Measurements from ENCODE around the gene MYO5A.

Gene MYO5A

DNA sequence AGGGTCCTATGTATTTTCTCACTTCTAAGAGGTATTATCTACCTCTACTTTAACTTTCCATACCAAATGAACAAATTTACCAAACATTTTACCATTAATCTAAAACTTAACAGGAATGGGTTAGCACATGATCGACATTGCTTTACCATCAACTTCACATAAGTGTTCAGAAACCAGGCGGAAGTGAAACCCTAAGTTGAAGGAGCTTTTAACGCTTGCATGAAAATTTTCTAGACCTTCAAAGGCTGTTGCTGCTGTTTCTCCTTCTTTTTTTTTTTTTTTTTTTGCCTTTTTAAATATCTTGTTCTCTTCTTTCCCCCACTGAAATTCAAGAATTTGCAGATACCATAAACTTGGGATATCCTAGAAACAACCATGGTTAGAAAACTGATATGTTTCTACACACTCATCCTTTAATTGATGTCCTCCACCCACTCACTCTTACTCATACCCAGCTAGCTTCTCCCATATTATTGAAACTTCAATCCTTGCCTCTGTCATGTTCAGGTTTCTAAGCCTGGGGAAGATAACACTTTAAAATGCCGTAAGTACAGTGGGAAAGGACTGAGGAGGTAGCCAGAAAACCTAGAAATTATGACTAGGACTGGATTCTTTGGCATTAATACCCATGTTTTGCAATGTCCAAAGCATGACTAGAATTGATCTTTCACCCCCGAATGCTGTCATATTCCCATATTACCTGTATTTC, 24.7 kb downstream of the MYO5A start:
- in situ Hi-C loops (cut with MboI; ENCODE audit: low sequenced_read_pairs, unreplicated experiment) = no loop called here
- TF ChIP-seq, protein P1, sequence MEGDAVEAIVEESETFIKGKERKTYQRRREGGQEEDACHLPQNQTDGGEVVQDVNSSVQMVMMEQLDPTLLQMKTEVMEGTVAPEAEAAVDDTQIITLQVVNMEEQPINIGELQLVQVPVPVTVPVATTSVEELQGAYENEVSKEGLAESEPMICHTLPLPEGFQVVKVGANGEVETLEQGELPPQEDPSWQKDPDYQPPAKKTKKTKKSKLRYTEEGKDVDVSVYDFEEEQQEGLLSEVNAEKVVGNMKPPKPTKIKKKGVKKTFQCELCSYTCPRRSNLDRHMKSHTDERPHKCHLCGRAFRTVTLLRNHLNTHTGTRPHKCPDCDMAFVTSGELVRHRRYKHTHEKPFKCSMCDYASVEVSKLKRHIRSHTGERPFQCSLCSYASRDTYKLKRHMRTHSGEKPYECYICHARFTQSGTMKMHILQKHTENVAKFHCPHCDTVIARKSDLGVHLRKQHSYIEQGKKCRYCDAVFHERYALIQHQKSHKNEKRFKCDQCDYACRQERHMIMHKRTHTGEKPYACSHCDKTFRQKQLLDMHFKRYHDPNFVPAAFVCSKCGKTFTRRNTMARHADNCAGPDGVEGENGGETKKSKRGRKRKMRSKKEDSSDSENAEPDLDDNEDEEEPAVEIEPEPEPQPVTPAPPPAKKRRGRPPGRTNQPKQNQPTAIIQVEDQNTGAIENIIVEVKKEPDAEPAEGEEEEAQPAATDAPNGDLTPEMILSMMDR (IDR thresholded peaks at IDR 0.05; ENCODE audit: borderline replicate concordance, control extremely low read depth, extremely low read depth, insufficient read depth, missing control alignments) = no peak
- peak; percentile 47 for DNase-seq (ENCODE audit: low spot score)

DNA sequence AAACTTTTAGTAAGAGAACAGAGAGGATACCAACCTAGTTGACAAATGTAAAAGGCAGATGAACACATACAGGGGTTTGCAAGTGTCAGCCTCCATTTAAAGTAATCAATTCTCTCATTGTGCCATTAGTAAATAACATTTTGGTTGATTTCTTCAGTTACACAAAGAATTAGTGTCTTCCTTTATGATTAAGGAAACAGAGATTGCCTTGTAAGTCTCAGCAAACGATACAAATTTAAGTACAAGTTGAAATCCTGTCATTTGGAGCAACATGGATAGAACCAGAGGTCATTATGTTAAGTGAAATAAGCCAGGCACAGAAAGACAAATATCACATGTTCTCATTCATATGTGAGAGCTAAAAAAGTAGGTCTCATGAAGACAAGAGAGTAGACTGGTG, 26.1 kb downstream of the MYO5A start:
- DNase-seq (ENCODE audit: low spot score) = no peak
- in situ Hi-C loops (cut with MboI; ENCODE audit: low sequenced_read_pairs, unreplicated experiment) = no loop called here
- TF ChIP-seq, protein P1 (IDR thresholded peaks at IDR 0.05; ENCODE audit: borderline replicate concordance, control extremely low read depth, extremely low read depth, insufficient read depth, missing control alignments) = no peak

GRCh38 chr15:52499506-52499905, 29.2 kb downstream of the MYO5A start:
- TF ChIP-seq, protein P1 (IDR thresholded peaks at IDR 0.05; ENCODE audit: borderline replicate concordance, control extremely low read depth, extremely low read depth, insufficient read depth, missing control alignments) = no peak
- no peak for DNase-seq (ENCODE audit: low spot score)
- in situ Hi-C loops (cut with MboI; ENCODE audit: low sequenced_read_pairs, unreplicated experiment) = no loop called here

GRCh38 chr15:52498706-52499105, 30.0 kb downstream of the MYO5A start:
- TF ChIP-seq, protein P1 (IDR thresholded peaks at IDR 0.05; ENCODE audit: borderline replicate concordance, control extremely low read depth, extremely low read depth, insufficient read depth, missing control alignments) = no peak
- in situ Hi-C loops (cut with MboI; ENCODE audit: low sequenced_read_pairs, unreplicated experiment) = no loop called here
- DNase-seq (ENCODE audit: low spot score) = no peak

- TF ChIP-seq, protein P1 (IDR thresholded peaks at IDR 0.05; ENCODE audit: borderline replicate concordance, control extremely low read depth, extremely low read depth, insufficient read depth, missing control alignments) = no peak
- in situ Hi-C loops (cut with MboI; ENCODE audit: low sequenced_read_pairs, unreplicated experiment) = no loop called here
- no peak for DNase-seq (ENCODE audit: low spot score)
Observed at GRCh38 chr15:52496776-52497470, 31.8 kb downstream of the MYO5A start.

DNA sequence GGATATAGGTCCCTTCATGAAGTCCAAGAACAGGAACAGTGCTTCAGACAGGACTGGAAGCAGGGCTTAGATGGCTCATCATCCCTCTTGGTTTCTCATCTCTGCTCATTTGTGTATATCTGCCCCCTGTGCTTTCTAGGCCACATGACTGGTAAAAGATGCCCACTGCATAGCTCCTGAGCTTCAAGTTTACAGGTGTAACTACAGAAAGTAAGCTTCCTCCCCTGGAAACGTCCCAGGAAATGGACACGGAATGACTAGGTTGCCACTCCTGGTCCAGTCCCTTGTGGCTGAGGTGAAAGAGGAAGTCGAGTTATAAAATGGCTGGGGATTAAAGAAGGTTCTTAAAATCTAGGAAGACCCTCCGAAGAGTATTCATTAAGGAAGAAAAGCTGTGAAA, 32.5 kb downstream of the MYO5A start:
- DNase-seq (ENCODE audit: low spot score) = no peak
- in situ Hi-C loops (cut with MboI; ENCODE audit: low sequenced_read_pairs, unreplicated experiment) = no loop called here
- TF ChIP-seq, protein P1 (IDR thresholded peaks at IDR 0.05; ENCODE audit: borderline replicate concordance, control extremely low read depth, extremely low read depth, insufficient read depth, missing control alignments) = no peak
